PFSK-1 (cell line): ENCODE results near the gene ADPRHL1.

Source experiments
- FOXP2 ChIP-seq: optimal IDR thresholded peaks from 2 replicates; pipeline ENCODE3; 2011; ENCODE audit warnings: borderline replicate concordance, control low read depth, inconsistent platforms; ENCODE audit not compliant: insufficient read depth; ENCODE audit errors: extremely low read length, extremely low read depth
- POLR2AphosphoS5 ChIP-seq: IDR thresholded peaks from 2 replicates; pipeline ENCODE4 v1.6.1; 2012; ENCODE audit warnings: low read depth, mild to moderate bottlenecking, control low read depth, low read length, moderate library complexity
- TF ChIP-seq, protein P1 (sequence below), 2 experiments: IDR thresholded peaks; 2 replicates each; pipeline versions ENCODE4 v1.6.1 to v1.8.0; 2011 to 2012; ENCODE audit warnings: low read depth in 2 of 2, low read length in 2 of 2, control low read depth in 1 of 2, inconsistent platforms in 1 of 2, mild to moderate bottlenecking in 1 of 2, moderate library complexity in 1 of 2; ENCODE audit not compliant: insufficient read depth in 1 of 2

DNA sequence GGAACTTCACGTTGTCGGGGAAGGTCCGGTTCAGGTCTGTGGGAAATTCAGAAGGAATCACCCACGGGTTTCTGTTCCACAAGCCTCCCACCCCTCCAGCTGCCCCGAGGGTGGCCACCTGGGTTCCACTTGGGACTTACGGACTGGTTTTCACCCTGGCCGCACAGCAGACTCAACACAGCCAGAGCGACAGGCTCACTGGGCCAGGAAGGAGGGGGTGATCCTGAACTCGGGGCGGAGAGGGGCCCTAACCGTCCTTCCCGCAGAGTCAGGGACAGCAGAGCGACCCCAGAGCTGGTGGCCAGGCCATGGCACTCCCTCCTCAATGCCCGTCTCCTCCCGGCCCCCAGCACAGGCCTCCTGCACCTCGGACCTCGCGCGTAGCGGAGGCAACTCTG, 102.4 kb downstream of the ADPRHL1 start:
- TF ChIP-seq POLR2AphosphoS5, result no peak
- TF ChIP-seq, protein P1, sequence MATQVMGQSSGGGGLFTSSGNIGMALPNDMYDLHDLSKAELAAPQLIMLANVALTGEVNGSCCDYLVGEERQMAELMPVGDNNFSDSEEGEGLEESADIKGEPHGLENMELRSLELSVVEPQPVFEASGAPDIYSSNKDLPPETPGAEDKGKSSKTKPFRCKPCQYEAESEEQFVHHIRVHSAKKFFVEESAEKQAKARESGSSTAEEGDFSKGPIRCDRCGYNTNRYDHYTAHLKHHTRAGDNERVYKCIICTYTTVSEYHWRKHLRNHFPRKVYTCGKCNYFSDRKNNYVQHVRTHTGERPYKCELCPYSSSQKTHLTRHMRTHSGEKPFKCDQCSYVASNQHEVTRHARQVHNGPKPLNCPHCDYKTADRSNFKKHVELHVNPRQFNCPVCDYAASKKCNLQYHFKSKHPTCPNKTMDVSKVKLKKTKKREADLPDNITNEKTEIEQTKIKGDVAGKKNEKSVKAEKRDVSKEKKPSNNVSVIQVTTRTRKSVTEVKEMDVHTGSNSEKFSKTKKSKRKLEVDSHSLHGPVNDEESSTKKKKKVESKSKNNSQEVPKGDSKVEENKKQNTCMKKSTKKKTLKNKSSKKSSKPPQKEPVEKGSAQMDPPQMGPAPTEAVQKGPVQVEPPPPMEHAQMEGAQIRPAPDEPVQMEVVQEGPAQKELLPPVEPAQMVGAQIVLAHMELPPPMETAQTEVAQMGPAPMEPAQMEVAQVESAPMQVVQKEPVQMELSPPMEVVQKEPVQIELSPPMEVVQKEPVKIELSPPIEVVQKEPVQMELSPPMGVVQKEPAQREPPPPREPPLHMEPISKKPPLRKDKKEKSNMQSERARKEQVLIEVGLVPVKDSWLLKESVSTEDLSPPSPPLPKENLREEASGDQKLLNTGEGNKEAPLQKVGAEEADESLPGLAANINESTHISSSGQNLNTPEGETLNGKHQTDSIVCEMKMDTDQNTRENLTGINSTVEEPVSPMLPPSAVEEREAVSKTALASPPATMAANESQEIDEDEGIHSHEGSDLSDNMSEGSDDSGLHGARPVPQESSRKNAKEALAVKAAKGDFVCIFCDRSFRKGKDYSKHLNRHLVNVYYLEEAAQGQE (IDR thresholded peaks at IDR 0.05; ENCODE audit: insufficient read depth in 1 of 2, low read depth in 2 of 2, low read length in 2 of 2), result no peak
- TF ChIP-seq FOXP2, result no peak
